Stimulated activated CD8-positive, alpha-beta memory T cell treated with anti-CD3 and anti-CD28 coated beads, Interleukin-15, amount 100 ng/mL, for 24 hours (primary cell): ENCODE measurements around the gene RUFY2.
A peak's percentile ranks its signal among the peaks of the same experiment; 100 is the strongest.
"Not testable (repeated sequence)": the region's sequence is repeated elsewhere in the genome, so short reads cannot be mapped to it uniquely, and the experiment has no call there.

Experiments
- DNase-seq: peaks from one replicate; pipeline ENCODE4 v3.0.0-alpha.2; 2020; ENCODE audit warnings: low read depth

Gene RUFY2, protein sequence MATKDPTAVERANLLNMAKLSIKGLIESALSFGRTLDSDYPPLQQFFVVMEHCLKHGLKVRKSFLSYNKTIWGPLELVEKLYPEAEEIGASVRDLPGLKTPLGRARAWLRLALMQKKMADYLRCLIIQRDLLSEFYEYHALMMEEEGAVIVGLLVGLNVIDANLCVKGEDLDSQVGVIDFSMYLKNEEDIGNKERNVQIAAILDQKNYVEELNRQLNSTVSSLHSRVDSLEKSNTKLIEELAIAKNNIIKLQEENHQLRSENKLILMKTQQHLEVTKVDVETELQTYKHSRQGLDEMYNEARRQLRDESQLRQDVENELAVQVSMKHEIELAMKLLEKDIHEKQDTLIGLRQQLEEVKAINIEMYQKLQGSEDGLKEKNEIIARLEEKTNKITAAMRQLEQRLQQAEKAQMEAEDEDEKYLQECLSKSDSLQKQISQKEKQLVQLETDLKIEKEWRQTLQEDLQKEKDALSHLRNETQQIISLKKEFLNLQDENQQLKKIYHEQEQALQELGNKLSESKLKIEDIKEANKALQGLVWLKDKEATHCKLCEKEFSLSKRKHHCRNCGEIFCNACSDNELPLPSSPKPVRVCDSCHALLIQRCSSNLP

GRCh38 chr10:68406815-68407548, at the start of gene RUFY2:
TSS of gene RUFY2 (minus strand) at chr10:68407277. CDS start at chr10:68407189, 88 bp downstream.
- DNase-seq, result peak; percentile 71

- not testable (repeated sequence) for DNase-seq
Observed at GRCh38 chr10:68449698-68450097, 42.6 kb upstream of the RUFY2 start.

DNA sequence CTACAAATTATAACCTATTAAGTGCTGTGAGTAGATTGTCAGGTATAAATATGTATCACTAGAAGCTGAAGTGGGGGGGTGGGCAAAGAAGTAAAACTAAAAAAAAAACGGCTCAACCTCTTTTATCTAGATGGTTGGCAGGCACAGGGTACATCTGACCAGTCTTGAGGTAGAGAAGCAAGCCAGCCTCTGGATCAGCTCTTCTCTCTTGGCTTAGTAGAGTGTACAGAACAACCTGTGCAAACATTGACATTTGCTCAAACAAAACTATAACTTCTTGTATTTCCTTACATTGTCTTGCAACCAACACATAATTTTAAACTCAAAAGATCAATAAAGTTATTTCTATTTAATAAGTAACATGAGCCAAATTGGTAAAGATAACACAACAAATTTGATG, 39.1 kb upstream of the RUFY2 start:
- no peak for DNase-seq

GRCh38 chr10:68442971-68443370, 35.9 kb upstream of the RUFY2 start:
- no peak for DNase-seq

DNA sequence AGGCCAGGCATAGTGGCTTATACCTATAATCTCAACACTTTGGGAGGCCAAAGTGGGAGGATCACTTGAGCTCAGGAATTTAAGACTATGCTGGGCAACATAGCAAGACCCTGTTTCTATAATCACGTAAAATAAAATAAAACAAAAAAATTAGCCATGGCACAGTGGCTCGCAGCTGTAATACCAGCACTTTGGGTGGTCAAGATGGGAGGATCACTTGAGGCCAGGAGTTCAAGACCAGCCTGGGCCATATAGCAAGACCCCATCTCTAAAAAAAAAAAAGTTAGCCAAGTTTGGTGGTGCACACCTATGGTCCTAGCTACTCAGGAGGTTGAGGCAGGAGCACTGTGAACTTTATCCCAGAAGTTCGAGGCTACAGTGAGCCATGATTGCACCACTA, 33.8 kb upstream of the RUFY2 start:
- DNase-seq, result no peak

DNA sequence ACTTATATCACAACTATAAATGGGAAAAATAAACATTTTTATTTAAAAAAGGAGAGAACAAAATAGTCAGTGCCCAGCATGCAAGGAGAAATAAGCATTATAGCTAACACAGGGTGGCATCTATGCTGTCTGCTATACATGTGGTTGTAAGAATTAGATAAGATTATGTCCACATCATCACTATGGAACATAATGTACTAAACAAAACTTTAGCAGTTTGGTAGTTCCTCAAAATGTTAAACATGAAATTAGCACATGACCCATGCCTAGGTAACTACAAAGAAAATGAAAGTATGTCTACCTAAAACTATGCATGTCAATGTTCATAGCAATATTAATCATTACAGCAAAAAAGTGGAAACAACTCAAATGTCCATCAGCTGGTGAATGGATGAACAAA, 28.7 kb upstream of the RUFY2 start:
- no peak for DNase-seq

GRCh38 chr10:68434657-68435056, 27.6 kb upstream of the RUFY2 start:
- no peak for DNase-seq

DNA sequence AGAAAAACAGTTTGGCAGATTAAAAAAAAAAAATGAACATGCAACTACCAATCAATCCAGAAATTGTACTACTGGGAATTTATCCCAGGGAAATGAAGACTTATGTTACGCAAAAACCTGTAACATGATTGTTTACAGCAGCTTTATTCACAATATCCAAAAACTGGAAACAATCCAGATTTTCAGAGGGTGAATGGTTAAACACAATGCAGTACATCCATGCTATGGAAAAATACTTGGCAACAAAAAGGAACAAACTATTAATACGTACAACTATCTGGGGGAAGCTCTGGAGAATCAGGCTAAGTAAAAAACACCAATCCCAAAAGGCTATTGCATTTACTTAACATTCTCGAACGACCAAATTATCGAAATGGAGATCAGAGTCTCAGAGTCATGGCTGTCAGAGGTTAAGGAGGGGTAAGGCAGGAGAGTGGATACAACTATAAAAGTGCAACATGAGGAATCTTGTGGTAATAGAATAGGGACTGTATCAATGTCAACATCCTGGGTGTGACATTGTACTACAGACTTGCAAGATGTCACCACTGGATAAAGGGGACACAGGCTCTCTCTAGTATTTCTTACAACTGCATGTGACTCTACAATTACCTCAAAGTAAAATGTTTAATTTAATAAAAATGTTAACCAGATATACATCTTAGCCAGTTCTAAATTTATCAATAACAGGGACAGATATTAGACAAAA, 21.5 kb upstream of the RUFY2 start:
- DNase-seq, result no peak

- no peak for DNase-seq
Observed at GRCh38 chr10:68424454-68425014, 17.5 kb upstream of the RUFY2 start.

DNA sequence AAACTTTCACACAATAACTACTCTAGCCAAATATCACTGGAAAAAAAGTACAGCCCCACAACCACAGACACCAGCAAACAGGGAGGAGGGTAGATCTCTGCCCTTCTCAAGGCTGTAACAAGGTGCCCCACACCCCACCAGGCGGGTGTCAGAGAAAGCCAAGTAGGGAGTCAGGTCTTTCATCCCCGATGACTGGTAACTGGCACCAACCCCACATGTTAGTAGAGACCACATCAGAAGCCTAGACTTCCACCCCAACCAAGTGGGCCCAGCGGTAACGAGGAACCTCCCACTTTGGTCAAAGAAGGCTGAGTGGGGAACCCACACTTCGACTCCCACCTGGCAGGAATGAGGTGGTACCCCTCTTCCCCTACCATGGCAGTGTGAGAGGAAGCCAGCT, 16.4 kb upstream of the RUFY2 start:
- no peak for DNase-seq

- no peak for DNase-seq
Observed at GRCh38 chr10:68419376-68419775, 12.3 kb upstream of the RUFY2 start.

DNA sequence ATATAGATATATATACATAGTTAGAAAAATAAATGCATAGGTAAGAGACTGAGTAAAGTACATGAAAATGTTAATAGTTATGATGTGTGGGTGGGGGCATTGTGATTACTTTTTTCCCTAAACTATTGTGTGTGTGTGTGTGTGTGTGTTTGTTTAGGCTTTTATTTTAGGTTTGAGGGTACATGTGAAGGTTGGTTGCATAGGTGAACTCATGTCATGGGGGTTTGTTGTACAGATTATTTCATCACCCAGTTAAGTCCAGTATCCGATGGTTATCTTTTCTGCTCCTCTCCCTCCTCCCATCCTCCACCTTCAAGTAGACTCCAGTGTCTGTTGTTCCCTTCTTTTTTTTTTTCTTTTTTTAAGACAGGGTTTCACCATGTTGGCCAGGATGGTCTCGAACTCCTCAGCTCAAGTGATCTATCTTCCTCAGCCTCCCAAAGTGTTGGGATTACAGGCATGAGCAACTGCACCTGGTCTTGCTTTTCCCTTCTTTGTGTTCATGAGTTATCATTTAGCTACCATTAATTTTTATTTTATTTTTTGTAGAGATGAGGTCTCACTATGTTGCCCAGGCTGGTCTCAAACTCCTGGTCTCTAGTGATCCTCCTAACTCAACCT, 1.9 kb upstream of the RUFY2 start:
- DNase-seq, result no peak

- DNase-seq, result peak; percentile 15
Observed at GRCh38 chr10:68406111-68406814, 814 bp downstream of the RUFY2 start.

DNA sequence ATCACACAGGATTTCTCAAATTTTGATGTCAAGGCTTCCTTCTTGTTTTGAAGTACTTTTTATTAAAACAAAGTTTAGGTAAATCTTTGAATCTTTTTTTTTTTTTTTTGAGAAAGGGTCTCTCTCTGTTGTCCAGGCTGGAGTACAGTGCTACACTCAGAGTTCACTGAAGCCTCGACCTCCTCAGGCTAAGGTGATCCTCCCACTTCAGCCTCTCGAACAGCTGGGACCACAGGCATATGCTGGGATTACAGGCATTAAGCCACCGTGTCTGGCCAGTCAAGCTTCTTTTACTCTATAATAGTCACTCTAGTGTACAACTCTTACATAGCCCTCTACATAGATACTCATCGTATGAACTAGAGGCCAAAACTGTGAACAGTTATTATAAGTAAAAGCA, 3.4 kb downstream of the RUFY2 start:
- DNase-seq, result no peak

DNA sequence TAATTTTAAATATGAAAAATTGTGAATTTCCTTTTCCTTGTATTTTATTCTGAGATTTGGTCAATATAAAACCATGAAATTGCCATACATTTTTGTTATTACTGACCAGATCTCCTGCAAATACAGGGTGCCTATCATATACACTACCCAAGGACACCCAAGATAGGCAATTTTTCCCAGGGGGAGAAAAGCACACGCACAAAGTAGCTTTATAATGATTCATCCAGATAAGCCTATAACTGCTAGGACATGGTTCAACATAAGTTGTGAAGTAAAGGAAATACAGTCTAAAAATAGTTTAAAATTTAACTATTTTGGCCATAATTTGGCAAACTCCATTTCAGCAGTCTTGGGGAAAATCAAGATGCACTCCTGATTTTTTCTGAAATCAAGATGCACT, 4.8 kb downstream of the RUFY2 start:
- no peak for DNase-seq

GRCh38 chr10:68397005-68397404, 10.1 kb downstream of the RUFY2 start:
- no peak for DNase-seq

DNA sequence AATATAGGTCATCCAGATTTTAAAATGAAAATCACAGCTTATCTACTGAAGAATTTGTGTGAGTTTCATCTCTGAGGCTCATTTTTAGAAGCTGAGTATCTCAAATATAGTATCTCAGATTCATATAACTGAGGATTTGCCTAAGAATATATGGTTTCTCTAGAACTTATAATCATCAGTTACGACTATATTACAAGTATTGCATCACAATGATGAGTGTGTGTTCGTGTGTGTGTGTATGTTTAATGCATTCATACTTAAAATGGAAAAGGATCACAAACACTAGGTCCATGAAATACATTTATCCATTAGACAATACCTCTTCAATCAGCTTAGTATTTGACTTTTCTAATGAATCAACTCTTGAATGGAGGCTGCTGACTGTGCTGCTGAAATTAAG, 21.3 kb downstream of the RUFY2 start:
- DNase-seq, result no peak

DNA sequence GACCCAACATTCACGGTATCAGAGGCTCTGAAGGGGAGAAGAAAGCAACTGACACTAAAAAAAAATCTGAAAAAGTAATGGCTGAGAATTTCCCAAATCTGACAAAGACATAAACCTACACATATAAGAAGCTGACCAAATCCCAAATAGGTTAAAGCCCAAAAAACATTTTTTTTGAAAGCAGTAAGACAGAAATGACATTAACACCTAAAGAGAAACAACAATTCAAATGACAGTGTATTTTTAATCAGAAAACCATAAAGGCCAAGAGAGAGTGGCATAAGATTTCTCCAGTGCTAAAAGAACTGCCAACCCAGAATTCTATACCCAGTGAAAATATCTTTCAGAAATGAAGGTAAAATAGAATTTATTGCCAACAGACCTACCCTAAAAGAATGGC, 35.5 kb downstream of the RUFY2 start:
- DNase-seq, result no peak

- no peak for DNase-seq
Observed at GRCh38 chr10:68367121-68367520, 40.0 kb downstream of the RUFY2 start.

GRCh38 chr10:68366600-68366999, 40.5 kb downstream of the RUFY2 start:
- DNase-seq, result no peak

DNA sequence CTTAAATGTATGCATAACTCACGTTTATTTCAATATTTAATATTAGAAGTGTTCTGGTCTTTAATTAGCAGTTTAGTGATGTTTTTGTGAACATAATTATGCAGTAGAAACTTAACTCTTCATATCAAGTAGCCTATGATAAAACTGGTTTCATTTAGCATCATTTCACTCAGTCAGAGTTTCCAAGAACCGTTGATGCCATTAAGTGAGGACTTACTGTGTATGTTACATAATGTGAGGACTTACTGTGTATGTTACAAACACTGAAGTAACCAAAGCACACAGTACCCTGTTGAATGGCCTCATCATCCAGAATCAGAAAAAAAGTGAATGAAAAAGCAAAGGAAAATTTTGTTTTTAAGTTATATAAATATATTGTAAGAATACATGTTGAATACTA, 41.5 kb downstream of the RUFY2 start:
- DNase-seq, result no peak
